ENCODE results near the gene ZFP36L2.

Gene ZFP36L2

GRCh38 chr2:43233218-43234212, 7.1 kb upstream of the ZFP36L2 start:
- Histone ChIP-seq H3K27me3 (ENCODE audit: insufficient read depth, poor library complexity, severe bottlenecking) (no peaks in the 10 kb centered on the region), H3K27ac (replicated peaks) (peak overlapping the region; percentile 92), H3K4me3 (replicated peaks; ENCODE audit: insufficient read depth, low read length) (no peak overlapping the region)
- TF ChIP-seq CTCF (IDR thresholded peaks at IDR 0.05; ENCODE audit: insufficient read depth, low read length) (no peak), GABPA (IDR thresholded peaks at IDR 0.05; ENCODE audit: low read depth) (0 out of 2 replicates have a peak, but pooled peaks have one; percentile 10), SPI1 (IDR thresholded peaks at IDR 0.05; ENCODE audit: borderline replicate concordance, low read depth) (peak; percentile 96), REST (IDR thresholded peaks at IDR 0.05; ENCODE audit: insufficient replicate concordance, low read depth) (no peak), POLR2AphosphoS5 (IDR thresholded peaks at IDR 0.05; ENCODE audit: low read depth) (no peak)
- DNase-seq (ENCODE audit: low read depth in 1 of 2, low spot score in 1 of 2): peak; percentile 75 to 93

- DNase-seq (ENCODE audit: low read depth in 1 of 2, low spot score in 1 of 2): no peak
- H3K27ac ChIP-seq (replicated peaks): no peak overlapping the region
- H3K4me3 ChIP-seq (replicated peaks; ENCODE audit: insufficient read depth, low read length): no peak overlapping the region
- no peaks in the 10 kb centered on the region for H3K27me3 ChIP-seq (ENCODE audit: insufficient read depth, poor library complexity, severe bottlenecking)
- TF ChIP-seq GABPA (IDR thresholded peaks at IDR 0.05; ENCODE audit: low read depth): no peak
- no peak for TF ChIP-seq REST (IDR thresholded peaks at IDR 0.05; ENCODE audit: insufficient replicate concordance, low read depth)
- TF ChIP-seq CTCF (IDR thresholded peaks at IDR 0.05; ENCODE audit: insufficient read depth, low read length): no peak
- TF ChIP-seq SPI1 (IDR thresholded peaks at IDR 0.05; ENCODE audit: borderline replicate concordance, low read depth): no peak
- TF ChIP-seq POLR2AphosphoS5 (IDR thresholded peaks at IDR 0.05; ENCODE audit: low read depth): no peak
These were observed 4.8 kb upstream of the ZFP36L2 start for GRCh38 chr2:43230951-43231827.

- no peaks in the 10 kb centered on the region for H3K27me3 ChIP-seq (ENCODE audit: insufficient read depth, poor library complexity, severe bottlenecking)
- TF ChIP-seq SPI1 (IDR thresholded peaks at IDR 0.05; ENCODE audit: borderline replicate concordance, low read depth) (no peak), POLR2AphosphoS5 (IDR thresholded peaks at IDR 0.05; ENCODE audit: low read depth) (no peak), REST (IDR thresholded peaks at IDR 0.05; ENCODE audit: insufficient replicate concordance, low read depth) (no peak), CTCF (IDR thresholded peaks at IDR 0.05; ENCODE audit: insufficient read depth, low read length) (no peak), GABPA (IDR thresholded peaks at IDR 0.05; ENCODE audit: low read depth) (no peak)
- DNase-seq (ENCODE audit: low read depth in 1 of 2, low spot score in 1 of 2): no peak
- no peak overlapping the region for H3K4me3 ChIP-seq (replicated peaks; ENCODE audit: insufficient read depth, low read length)
- H3K27ac ChIP-seq (replicated peaks): no peak overlapping the region
These were observed 4.0 kb upstream of the ZFP36L2 start for GRCh38 chr2:43230351-43230885.
